GM12891 (cell line): ENCODE data around the gene PDZD2.

ENCODE experiments used
- POLR2A ChIP-seq: IDR thresholded peaks from 2 replicates; pipeline ENCODE4 v1.6.1; 2011; ENCODE audit warnings: low read depth, low read length, control low read depth
- TAF1 ChIP-seq: IDR thresholded peaks from 2 replicates; pipeline ENCODE4 v1.6.1; 2011; ENCODE audit warnings: low read depth, low read length, control low read depth

GRCh38 chr5:32157078-32157477 lies 518.1 kb downstream of the PDZD2 start:
- TF ChIP-seq POLR2A (no peak), TAF1 (no peak)
